H1 (cell line): ENCODE measurements around the gene SKAP1.

Source experiments
- BRCA1 ChIP-seq: IDR thresholded peaks from 2 replicates; pipeline ENCODE4 v1.6.1; 2012; ENCODE audit warnings: low read depth, low read length, improper control_type of control experiment
- EZH2 ChIP-seq: fragments of 200-600 bp; sonication (generic); IDR thresholded peaks from 2 replicates; pipeline ENCODE4 v1.7.1; 2012; ENCODE audit warnings: low read depth, mild to moderate bottlenecking, moderate library complexity, low read length, inconsistent platforms; ENCODE audit not compliant: severe bottlenecking
- GTF2F1 ChIP-seq: IDR thresholded peaks from 2 replicates; pipeline ENCODE4 v1.6.1; 2012; ENCODE audit warnings: low read depth, low read length, improper control_type of control experiment, borderline replicate concordance
- HDAC2 ChIP-seq, 2 experiments: fragments of 300-600 bp in 1 of 2; sonication (generic) in 1 of 2; IDR thresholded peaks; 2 replicates each; pipeline ENCODE4 v1.6.1; 2011 to 2012; ENCODE audit warnings: low read depth in 2 of 2, low read length in 2 of 2, mild to moderate bottlenecking in 2 of 2, moderate library complexity in 2 of 2, borderline replicate concordance in 1 of 2, inconsistent platforms in 1 of 2
- JUND ChIP-seq: IDR thresholded peaks from 2 replicates; pipeline ENCODE4 v1.6.1; 2011; ENCODE audit warnings: mild to moderate bottlenecking, improper control_type of control experiment, low read length
- POLR2A ChIP-seq, 2 experiments: IDR thresholded peaks; 1 replicate in 1 of 2; 2 replicates in 1 of 2; pipeline ENCODE4 v1.6.1; 2011; ENCODE audit warnings: low read depth in 2 of 2, low read length in 2 of 2, mild to moderate bottlenecking in 2 of 2; ENCODE audit errors: control extremely low read depth in 1 of 2
- TF ChIP-seq, protein P1 (sequence below), 3 experiments: IDR thresholded peaks; 1 replicate in 2 of 3; 2 replicates in 1 of 3; pipeline versions ENCODE4 v1.5.1 to v1.6.1; 2011; ENCODE audit warnings: low read length in 3 of 3, mild to moderate bottlenecking in 3 of 3, inconsistent platforms in 2 of 3, low read depth in 1 of 3, moderate library complexity in 1 of 3; ENCODE audit not compliant: insufficient read depth in 1 of 3; ENCODE audit errors: control extremely low read depth in 1 of 3

DNA sequence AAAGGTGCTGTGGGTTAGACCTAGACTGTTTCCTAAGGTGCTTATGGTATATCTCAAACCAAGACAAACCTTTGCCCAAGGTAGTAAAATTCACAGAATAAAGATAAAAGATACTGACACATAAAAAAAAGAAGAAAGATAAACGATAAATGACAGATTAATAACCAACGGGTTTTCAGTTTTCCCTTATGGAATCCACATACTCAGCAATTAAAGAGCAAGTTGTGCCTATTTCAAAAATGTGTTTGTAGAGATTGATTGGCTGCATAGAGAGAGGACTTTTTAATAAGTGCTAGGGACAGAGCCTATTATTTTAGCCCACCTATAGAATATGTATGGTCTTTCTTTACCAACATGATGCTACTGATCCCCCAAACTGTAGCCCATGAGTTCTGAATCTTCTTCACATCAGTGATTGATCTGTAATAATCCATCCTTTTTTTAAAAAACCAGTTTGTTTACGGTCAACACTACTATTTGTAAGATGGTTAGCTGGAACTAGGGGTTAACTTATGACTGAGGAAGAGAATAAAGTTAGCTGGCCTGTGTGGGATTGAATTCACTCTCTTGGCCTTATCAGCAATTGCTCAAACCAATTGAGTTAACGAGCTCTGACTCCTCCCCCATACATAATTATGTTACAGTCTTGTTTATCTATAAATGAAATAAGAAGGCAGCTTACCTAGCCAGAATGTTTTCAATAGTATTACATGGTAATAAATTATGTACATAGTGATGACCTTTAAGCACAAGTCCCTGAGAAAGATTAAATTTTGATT, 268.7 kb downstream of the SKAP1 start:
- TF ChIP-seq, protein P1, sequence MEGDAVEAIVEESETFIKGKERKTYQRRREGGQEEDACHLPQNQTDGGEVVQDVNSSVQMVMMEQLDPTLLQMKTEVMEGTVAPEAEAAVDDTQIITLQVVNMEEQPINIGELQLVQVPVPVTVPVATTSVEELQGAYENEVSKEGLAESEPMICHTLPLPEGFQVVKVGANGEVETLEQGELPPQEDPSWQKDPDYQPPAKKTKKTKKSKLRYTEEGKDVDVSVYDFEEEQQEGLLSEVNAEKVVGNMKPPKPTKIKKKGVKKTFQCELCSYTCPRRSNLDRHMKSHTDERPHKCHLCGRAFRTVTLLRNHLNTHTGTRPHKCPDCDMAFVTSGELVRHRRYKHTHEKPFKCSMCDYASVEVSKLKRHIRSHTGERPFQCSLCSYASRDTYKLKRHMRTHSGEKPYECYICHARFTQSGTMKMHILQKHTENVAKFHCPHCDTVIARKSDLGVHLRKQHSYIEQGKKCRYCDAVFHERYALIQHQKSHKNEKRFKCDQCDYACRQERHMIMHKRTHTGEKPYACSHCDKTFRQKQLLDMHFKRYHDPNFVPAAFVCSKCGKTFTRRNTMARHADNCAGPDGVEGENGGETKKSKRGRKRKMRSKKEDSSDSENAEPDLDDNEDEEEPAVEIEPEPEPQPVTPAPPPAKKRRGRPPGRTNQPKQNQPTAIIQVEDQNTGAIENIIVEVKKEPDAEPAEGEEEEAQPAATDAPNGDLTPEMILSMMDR (IDR thresholded peaks at IDR 0.05; ENCODE audit: control extremely low read depth in 1 of 3, insufficient read depth in 1 of 3, low read depth in 1 of 3, low read length in 3 of 3), result no peak
- TF ChIP-seq HDAC2 (IDR thresholded peaks at IDR 0.05; ENCODE audit: borderline replicate concordance in 1 of 2, low read depth in 2 of 2, low read length in 2 of 2) (no peak), EZH2 (no peak), POLR2A (IDR thresholded peaks at IDR 0.05; ENCODE audit: control extremely low read depth in 1 of 2, low read depth in 2 of 2, low read length in 2 of 2) (no peak), GTF2F1 (no peak), BRCA1 (no peak), JUND (no peak)
